WI38 (cell line): ENCODE results near the gene LNPEP.

Experiments
- H3K4me3 ChIP-seq: 2 replicates; pipeline ENCODE4 v1.5.1; 2011; ENCODE audit warnings: low read depth, mild to moderate bottlenecking, control low read depth, low read length
- TF ChIP-seq, protein P1 (sequence below): IDR thresholded peaks from 2 replicates; pipeline ENCODE4 v1.5.1; 2012; ENCODE audit warnings: low read depth, mild to moderate bottlenecking, control low read depth, low read length

LNPEP gene

DNA sequence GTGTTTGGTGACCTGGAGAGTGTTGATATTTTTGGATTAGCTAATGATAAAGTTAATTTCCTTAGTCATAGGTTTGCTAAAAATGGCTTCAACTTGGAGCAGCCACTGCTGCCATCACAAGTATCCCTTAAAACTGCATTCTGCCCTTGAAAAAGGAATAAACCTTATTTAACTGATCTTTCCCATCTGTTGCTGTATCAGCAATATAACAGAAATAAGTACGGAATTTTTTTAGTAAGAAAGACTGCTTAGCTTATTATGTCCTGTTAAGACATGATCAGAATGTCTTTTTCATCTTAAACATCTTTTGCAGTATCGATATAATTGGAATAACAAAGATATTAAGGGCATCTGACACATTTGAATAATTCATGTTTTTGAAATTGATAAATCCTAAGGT, 75.7 kb downstream of the LNPEP start:
- TF ChIP-seq, protein P1, sequence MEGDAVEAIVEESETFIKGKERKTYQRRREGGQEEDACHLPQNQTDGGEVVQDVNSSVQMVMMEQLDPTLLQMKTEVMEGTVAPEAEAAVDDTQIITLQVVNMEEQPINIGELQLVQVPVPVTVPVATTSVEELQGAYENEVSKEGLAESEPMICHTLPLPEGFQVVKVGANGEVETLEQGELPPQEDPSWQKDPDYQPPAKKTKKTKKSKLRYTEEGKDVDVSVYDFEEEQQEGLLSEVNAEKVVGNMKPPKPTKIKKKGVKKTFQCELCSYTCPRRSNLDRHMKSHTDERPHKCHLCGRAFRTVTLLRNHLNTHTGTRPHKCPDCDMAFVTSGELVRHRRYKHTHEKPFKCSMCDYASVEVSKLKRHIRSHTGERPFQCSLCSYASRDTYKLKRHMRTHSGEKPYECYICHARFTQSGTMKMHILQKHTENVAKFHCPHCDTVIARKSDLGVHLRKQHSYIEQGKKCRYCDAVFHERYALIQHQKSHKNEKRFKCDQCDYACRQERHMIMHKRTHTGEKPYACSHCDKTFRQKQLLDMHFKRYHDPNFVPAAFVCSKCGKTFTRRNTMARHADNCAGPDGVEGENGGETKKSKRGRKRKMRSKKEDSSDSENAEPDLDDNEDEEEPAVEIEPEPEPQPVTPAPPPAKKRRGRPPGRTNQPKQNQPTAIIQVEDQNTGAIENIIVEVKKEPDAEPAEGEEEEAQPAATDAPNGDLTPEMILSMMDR: no peak
- H3K4me3 ChIP-seq: no peak overlapping the region

DNA sequence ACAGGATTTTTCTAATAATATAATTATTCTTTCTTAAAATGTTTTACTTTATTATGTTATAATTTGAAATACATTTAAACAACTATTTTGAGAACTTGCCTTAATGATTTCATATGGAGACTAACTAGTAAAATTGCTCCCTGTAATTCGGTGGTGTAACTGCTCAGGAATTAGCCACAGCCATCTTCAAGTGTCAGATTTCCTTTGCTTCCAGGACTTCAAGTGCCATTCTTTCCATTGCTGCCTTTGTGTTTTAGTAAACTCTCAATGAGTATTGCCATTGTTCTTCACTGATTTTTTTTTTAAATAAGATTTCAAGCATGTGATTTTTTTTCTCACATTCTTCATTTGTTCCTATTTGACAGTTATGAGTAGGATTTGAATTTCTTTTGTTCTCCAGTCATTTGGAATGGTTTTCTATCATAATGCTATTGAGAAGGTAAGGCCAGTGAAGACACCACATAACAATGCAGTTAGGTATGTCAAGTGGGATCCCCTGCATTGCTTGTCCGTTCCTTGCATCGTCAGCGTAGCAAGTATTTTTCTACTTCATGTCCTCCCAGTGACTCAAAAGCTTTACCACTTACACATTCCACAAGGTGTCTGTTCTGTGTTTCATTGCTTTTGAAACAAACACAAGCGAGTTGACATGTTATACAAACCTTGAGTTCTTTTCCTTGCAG, 83.7 kb downstream of the LNPEP start:
- no peak overlapping the region for H3K4me3 ChIP-seq
- TF ChIP-seq, protein P1: no peak

DNA sequence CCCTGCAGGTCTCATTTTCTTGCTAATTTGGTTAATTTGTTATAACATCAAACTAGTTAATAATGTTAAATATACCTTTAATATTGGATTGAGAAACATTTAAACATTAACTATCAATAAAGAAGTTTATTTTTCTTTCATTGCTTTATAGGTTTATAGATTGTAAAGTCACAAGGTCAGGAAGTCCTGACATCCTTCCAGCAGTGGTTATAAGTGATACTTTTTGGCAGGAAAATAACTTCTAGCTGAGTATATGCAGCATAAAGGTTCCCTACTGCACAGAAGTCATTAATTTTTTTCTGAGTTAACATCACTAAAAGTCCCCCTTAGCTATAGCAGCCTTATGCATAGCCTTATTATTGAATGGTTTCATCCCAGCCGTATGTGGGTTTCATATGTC, 85.5 kb downstream of the LNPEP start:
- H3K4me3 ChIP-seq: no peak overlapping the region
- TF ChIP-seq, protein P1: no peak

DNA sequence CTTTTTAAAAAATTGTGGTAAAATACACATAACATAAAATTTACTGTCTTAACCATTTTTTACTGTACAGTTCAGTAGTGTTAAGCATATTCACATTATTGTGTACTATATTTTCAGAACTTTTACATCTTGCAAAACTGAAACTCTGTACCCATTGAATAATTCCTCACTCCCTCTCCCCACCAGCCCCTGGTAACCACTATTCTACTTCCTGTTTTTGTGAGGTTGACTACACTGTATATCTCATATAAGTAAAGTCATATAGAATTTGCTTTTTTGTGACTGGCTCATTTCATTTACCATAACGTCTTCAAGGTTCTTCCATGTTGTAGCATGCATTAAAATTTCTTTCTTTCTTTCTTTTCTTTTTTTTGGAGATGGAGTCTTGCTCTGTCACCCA, 87.0 kb downstream of the LNPEP start:
- H3K4me3 ChIP-seq: no peak overlapping the region
- TF ChIP-seq, protein P1: no peak

DNA sequence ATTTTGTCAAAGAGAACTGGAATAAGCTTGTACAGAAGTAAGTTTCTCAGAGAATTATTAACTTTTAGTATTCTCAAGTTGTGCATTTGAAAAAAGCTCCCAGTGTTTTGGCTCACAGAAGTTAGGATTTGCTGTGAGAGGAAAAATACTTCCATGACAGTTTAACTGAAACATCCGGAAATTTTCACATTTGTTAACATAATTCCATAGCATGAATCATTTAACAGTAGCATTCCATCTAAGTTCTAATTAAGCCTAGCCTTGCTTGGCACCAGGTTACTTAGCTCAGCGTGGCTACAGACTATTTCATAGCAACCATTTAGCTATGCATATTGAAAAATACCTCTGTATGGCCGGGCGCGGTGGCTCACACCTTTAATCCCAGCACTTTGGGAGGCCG, 90.8 kb downstream of the LNPEP start:
- TF ChIP-seq, protein P1: no peak

DNA sequence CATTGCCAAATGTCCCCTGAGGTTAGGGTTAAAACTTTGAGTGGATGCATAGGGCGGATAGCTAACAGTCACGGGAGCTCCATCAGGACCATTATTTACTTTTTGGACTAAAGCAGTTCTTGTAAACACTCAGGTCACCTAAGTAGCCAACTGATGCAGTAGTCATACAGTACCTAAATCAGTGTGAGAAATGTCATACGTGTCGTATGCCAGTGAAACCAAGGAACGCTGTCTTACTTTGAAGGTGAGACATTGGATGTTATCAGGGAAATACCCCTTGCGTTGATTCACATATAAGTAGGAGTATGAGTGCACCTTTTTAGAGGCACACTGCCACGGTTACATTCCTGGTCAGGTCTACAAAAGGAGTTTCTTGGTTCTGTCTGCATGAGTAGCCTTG, 101.9 kb downstream of the LNPEP start:
- TF ChIP-seq, protein P1: no peak
- H3K4me3 ChIP-seq: no peak overlapping the region

More for the DNA sequence above, 90.8 kb downstream of the LNPEP start:
- H3K4me3 ChIP-seq: no peak overlapping the region

DNA sequence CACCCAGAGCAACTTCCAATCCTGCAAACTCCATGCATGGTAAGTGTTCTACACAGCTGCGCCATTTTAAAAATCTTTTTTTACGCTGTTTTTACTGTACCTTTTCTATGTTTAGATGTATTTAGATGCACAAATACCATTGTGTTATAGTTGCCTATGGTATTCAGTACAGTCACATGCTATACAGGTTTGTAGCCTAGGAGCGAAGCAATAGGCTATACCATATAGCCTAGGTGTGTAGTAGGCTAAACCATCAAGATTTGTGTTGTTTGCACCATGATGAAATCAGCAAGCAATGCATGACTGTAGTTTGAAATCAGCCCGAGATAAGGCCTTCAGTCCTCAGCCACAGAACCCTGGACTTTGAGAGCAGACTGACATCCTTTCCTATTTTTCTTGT, 105.4 kb downstream of the LNPEP start:
- TF ChIP-seq, protein P1: no peak

More for the DNA sequence above, 105.4 kb downstream of the LNPEP start:
- no peak overlapping the region for H3K4me3 ChIP-seq
